22Rv1 (cell line): ENCODE measurements around the gene VWF.

Experiments used
- ZFX ChIP-seq: fragments of 450-650 bp; IDR thresholded peaks from 2 replicates; pipeline ENCODE4 v1.6.1; 2017; ENCODE audit warnings: antibody characterized with exemption, borderline replicate concordance
- TF ChIP-seq, protein P1 (sequence below): fragments of 450-650 bp; IDR thresholded peaks from 2 replicates; pipeline ENCODE4 v1.5.1; 2017; ENCODE audit warnings: mild to moderate bottlenecking

DNA sequence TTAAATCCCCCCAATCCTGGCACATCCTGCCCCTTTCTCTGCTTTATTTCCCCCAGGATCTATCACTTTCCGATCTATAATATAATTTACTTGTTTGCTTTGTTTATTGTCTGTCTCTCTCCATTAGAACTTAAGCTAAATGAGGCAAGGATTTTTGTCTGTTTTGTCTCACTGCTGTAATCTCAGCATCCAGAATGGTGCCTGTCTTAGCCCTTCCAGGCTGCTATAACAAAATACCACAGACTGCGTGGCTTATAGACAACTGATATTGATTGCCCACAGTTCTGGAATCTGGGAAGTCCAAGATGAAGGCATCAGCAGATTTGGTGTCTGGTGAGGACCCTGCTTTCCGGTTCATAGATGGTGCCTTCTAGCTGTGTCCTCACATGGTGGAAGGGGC is 65.2 kb downstream of the VWF start:
- TF ChIP-seq, protein P1, sequence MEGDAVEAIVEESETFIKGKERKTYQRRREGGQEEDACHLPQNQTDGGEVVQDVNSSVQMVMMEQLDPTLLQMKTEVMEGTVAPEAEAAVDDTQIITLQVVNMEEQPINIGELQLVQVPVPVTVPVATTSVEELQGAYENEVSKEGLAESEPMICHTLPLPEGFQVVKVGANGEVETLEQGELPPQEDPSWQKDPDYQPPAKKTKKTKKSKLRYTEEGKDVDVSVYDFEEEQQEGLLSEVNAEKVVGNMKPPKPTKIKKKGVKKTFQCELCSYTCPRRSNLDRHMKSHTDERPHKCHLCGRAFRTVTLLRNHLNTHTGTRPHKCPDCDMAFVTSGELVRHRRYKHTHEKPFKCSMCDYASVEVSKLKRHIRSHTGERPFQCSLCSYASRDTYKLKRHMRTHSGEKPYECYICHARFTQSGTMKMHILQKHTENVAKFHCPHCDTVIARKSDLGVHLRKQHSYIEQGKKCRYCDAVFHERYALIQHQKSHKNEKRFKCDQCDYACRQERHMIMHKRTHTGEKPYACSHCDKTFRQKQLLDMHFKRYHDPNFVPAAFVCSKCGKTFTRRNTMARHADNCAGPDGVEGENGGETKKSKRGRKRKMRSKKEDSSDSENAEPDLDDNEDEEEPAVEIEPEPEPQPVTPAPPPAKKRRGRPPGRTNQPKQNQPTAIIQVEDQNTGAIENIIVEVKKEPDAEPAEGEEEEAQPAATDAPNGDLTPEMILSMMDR: no peak
- TF ChIP-seq ZFX: no peak
